ENCODE measurements around the gene NPY.

The NPY gene

DNA sequence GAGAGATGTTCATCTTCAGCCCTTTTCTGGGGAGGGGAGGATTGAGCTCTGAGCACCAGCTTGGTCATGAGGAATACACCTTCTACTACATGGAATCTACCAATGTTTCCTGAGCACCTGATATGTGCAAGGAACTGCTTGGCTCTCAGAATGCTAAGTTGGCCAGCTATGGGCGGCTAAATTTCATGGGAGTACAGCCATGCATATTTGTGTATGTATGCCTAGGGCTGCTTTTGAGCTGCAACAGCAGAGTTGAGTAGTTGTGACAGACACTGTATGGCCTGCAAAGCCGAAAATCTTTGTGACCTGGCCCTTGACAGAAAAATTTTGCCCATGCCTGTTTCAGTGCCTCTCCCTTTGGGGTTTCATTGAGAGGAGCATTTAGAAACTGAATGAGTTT, 44.9 kb downstream of the NPY start:
- Mint-ChIP-seq H3K36me3 (peaks cover 3 to 5% of the 10 kb centered on the region in 2 donors), H3K4me1 (peaks cover 11 to 25% of the 10 kb centered on the region in 2 donors), H3K4me3 (no peak overlapping the region), H3K27ac (no peak overlapping the region), H3K9me3 (peaks cover 7 to 8% of the 10 kb centered on the region in 2 donors), H3K27me3 (peaks cover 4 to 8% of the 10 kb centered on the region in 2 donors)
- ATAC-seq (replicated peaks) (no peak), DNase-seq (no peak)

DNA sequence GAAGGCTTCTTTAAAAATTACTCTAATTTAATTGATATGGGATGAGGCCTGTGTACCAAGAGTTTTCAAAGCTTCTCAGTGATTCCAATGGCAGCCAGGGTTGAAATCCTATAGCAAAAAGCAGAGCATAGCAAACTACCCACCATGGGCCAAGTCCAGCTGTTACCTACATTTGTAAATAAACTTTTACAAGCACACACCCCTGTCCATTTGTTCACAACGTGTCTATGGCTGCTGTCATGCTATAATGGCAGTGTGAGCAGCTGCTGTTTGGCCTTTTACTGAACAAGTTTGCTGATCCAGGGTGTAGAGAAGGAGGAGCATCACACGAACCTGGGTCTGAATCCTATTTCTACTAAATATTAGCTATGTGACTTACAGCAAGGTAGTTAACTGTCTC, 50.0 kb downstream of the NPY start:
- Mint-ChIP-seq H3K27me3 (peaks cover 4 to 13% of the 10 kb centered on the region in 2 donors), H3K36me3 (peaks cover 3 to 5% of the 10 kb centered on the region in 2 donors), H3K4me1 (no peaks in the 10 kb centered on the region), H3K4me3 (no peak overlapping the region), H3K9me3 (peaks cover 5 to 8% of the 10 kb centered on the region in 2 donors), H3K27ac (no peak overlapping the region)
- ATAC-seq (replicated peaks) (no peak), DNase-seq (no peak)

DNA sequence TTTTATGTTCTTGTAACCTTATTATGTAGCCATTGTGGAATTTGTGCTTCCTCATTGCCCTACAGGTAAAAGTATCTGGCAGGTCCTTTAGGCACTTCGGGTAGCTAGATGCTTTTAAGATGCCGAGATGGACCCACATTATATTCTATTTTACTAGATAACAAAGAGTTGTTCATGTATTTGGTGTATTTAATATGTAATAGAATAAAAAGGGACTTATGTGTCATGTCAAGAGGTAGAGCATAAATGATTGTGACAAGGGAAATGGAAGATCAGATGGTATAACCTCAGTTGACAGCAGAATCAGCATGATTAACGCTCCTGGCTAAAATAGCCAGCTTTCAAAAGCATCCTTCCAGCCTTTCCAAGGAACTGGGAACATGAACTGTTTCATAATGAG, 50.6 kb downstream of the NPY start:
- H3K4me1 Mint-ChIP-seq, result no peaks in the 10 kb centered on the region
- DNase-seq (no peak), ATAC-seq (replicated peaks) (no peak)
- peaks cover 5 to 8% of the 10 kb centered on the region in 2 donors for H3K9me3 Mint-ChIP-seq
- no peak overlapping the region for H3K27ac Mint-ChIP-seq
- H3K36me3 Mint-ChIP-seq, result peaks cover 3 to 5% of the 10 kb centered on the region in 2 donors
- no peak overlapping the region for H3K4me3 Mint-ChIP-seq
- H3K27me3 Mint-ChIP-seq, result peaks cover 4 to 13% of the 10 kb centered on the region in 2 donors

DNA sequence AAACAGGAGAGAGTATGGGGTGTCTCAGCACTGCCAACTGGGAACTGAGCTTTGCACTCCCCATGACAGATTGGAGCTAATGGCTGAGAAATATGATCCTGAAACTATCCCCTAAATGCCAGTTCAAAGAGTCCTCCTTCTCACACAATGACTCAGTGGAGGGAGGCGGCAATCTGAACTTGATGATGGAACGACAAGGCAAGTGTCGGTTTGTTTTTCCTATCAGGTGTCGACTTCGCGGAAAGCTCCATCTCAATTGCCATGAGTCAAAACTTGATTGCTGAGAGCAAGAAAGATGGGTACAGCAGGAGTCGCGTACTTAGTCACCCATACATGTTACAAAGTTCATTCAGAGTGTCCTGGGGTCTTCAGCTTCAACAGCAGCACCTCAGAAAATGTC, 52.5 kb downstream of the NPY start:
- Mint-ChIP-seq H3K27me3 (peaks cover 4 to 13% of the 10 kb centered on the region in 2 donors), H3K27ac (no peak overlapping the region), H3K4me1 (no peaks in the 10 kb centered on the region), H3K4me3 (no peak overlapping the region), H3K9me3 (peaks cover 5 to 8% of the 10 kb centered on the region in 2 donors), H3K36me3 (peaks cover 3 to 5% of the 10 kb centered on the region in 2 donors)
- ATAC-seq (replicated peaks) (no peak), DNase-seq (no peak)

DNA sequence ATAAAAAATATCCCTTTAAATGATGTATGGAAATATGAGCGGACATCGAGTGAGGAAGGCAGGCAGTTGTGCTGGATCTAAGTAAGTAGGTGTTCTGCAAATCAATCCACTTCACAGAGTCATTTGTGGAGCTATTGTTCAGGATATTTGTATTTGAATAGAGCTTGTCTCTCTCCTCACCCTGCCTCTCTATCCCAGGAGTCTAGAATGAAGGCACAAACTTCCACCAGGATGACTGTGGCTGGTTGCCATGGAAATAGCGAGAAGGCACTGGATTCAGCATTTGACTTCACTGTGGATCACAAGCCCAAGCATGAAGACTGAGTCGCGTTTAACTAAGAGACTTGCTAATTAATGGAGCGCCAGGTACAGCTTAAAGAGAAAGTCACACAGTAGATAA, 53.2 kb downstream of the NPY start:
- Mint-ChIP-seq H3K27me3 (peaks cover 4 to 13% of the 10 kb centered on the region in 2 donors), H3K4me1 (no peaks in the 10 kb centered on the region), H3K9me3 (peaks cover 5 to 8% of the 10 kb centered on the region in 2 donors), H3K27ac (no peak overlapping the region), H3K36me3 (peaks cover 3 to 5% of the 10 kb centered on the region in 2 donors), H3K4me3 (no peak overlapping the region)
- DNase-seq, result no peak
- ATAC-seq (replicated peaks), result no peak

DNA sequence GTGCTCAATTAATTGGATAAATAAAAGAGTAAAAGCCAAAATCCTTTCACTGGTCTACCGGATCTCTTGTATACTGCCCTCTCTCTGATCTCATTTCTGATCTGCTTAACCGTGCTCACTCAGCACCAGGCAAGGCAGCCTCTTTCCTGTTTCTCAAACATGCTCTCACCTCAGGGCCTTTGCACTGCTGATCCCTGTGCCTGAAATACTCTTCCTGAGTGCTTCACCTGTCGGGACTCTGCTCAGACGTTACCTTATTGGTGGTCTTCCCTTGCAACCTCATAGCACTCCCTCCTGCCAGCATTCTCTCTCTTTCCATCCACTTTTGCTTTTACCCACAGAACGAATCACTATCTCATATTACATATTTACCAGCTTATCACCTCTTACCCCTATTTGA, 55.6 kb downstream of the NPY start:
- Mint-ChIP-seq H3K27me3 (peaks cover 0 to 6% of the 10 kb centered on the region in 2 donors), H3K4me1 (no peaks in the 10 kb centered on the region)

DNA sequence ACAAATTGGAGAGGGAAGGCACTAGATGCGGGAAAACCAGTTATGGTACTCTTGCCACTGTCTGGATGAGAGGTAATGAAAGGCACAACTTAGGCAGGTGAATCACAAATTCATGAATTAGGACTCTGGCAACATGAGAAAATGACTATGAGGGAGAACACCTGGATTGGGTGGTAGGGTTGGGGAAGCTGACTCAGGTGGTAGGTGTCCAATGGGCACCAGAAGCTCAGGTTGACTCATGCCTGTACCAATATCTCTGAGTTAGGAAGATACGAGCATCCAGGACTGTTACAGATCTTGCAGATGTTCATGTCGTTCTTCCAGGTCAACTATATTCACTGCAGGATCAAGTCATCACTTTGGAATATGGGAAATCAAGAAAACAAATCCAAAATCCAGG, 56.7 kb downstream of the NPY start:
- ATAC-seq (replicated peaks), result no peak
- Mint-ChIP-seq H3K4me3 (no peak overlapping the region), H3K9me3 (no peaks in the 10 kb centered on the region), H3K36me3 (no peaks in the 10 kb centered on the region), H3K27me3 (peaks cover 0 to 6% of the 10 kb centered on the region in 2 donors), H3K27ac (no peak overlapping the region), H3K4me1 (no peaks in the 10 kb centered on the region)
- no peak for DNase-seq

More for the DNA sequence above, 55.6 kb downstream of the NPY start:
- Mint-ChIP-seq H3K4me3 (no peak overlapping the region), H3K27ac (no peak overlapping the region), H3K36me3 (no peaks in the 10 kb centered on the region), H3K9me3 (no peaks in the 10 kb centered on the region)
- no peak for DNase-seq
- ATAC-seq (replicated peaks), result no peak

Data from stimulated activated naive B cell treated with anti-CD40 and anti-IgM and Interleukin-4, amounts not matched to agents 10 μg/mL and 1 μg/mL and 100 μg/mL, for 72 hours (primary cell).